ENCODE results near the gene LDLRAD3.
"Not testable (repeated sequence)": the region's sequence is repeated elsewhere in the genome, so short reads cannot be mapped to it uniquely, and the experiment has no call there.

LDLRAD3 gene

GRCh38 chr11:35990816-35991215, 47.0 kb downstream of the LDLRAD3 start:
- no peak for DNase-seq (ENCODE audit: extremely low read depth in 1 of 2, low read depth in 1 of 2)

GRCh38 chr11:35992548-35992947, 48.7 kb downstream of the LDLRAD3 start:
- no peak for DNase-seq (ENCODE audit: extremely low read depth in 1 of 2, low read depth in 1 of 2)

- no peak for DNase-seq (ENCODE audit: extremely low read depth in 1 of 2, low read depth in 1 of 2)
Measured at GRCh38 chr11:35994421-35994820, 50.6 kb downstream of the LDLRAD3 start.

- no peak for DNase-seq (ENCODE audit: extremely low read depth in 1 of 2, low read depth in 1 of 2)
Measured at GRCh38 chr11:35995681-35996271, 51.9 kb downstream of the LDLRAD3 start.

- no peak for DNase-seq (ENCODE audit: extremely low read depth in 1 of 2, low read depth in 1 of 2)
Measured at GRCh38 chr11:35997902-35998520, 54.1 kb downstream of the LDLRAD3 start.

- no peak for DNase-seq (ENCODE audit: extremely low read depth in 1 of 2, low read depth in 1 of 2)
Measured at GRCh38 chr11:35998634-35999033, 54.8 kb downstream of the LDLRAD3 start.

GRCh38 chr11:36000616-36001190, 56.8 kb downstream of the LDLRAD3 start:
- DNase-seq (ENCODE audit: extremely low read depth in 1 of 2, low read depth in 1 of 2) = no peak

GRCh38 chr11:36002196-36002595, 58.3 kb downstream of the LDLRAD3 start:
- DNase-seq (ENCODE audit: extremely low read depth in 1 of 2, low read depth in 1 of 2) = no peak

GRCh38 chr11:36002796-36003195, 58.9 kb downstream of the LDLRAD3 start:
- no peak for DNase-seq (ENCODE audit: extremely low read depth in 1 of 2, low read depth in 1 of 2)

GRCh38 chr11:36006556-36006955, 62.7 kb downstream of the LDLRAD3 start:
- no peak for DNase-seq (ENCODE audit: extremely low read depth in 1 of 2, low read depth in 1 of 2)

- DNase-seq (ENCODE audit: extremely low read depth in 1 of 2, low read depth in 1 of 2) = no peak
Measured at GRCh38 chr11:36007127-36007655, 63.3 kb downstream of the LDLRAD3 start.

GRCh38 chr11:36008584-36008983, 64.7 kb downstream of the LDLRAD3 start:
- DNase-seq (ENCODE audit: extremely low read depth in 1 of 2, low read depth in 1 of 2) = no peak

GRCh38 chr11:36009473-36009872, 65.6 kb downstream of the LDLRAD3 start:
- no peak for DNase-seq (ENCODE audit: extremely low read depth in 1 of 2, low read depth in 1 of 2)

- DNase-seq (ENCODE audit: extremely low read depth in 1 of 2, low read depth in 1 of 2) = no peak
Measured at GRCh38 chr11:36010010-36010740, 66.3 kb downstream of the LDLRAD3 start.

- DNase-seq (ENCODE audit: extremely low read depth in 1 of 2, low read depth in 1 of 2) = no peak
Measured at GRCh38 chr11:36011574-36011973, 67.7 kb downstream of the LDLRAD3 start.

- no peak for DNase-seq (ENCODE audit: extremely low read depth in 1 of 2, low read depth in 1 of 2)
Measured at GRCh38 chr11:36012455-36012854, 68.6 kb downstream of the LDLRAD3 start.

GRCh38 chr11:36012979-36013378, 69.1 kb downstream of the LDLRAD3 start:
- no peak for DNase-seq (ENCODE audit: extremely low read depth in 1 of 2, low read depth in 1 of 2)

GRCh38 chr11:36013446-36013845, 69.6 kb downstream of the LDLRAD3 start:
- not testable (repeated sequence) for DNase-seq (ENCODE audit: extremely low read depth in 1 of 2, low read depth in 1 of 2)

GRCh38 chr11:36013950-36014897, 70.4 kb downstream of the LDLRAD3 start:
- DNase-seq (ENCODE audit: extremely low read depth in 1 of 2, low read depth in 1 of 2) = no peak

- no peak for DNase-seq (ENCODE audit: extremely low read depth in 1 of 2, low read depth in 1 of 2)
Measured at GRCh38 chr11:36014898-36015665, 71.2 kb downstream of the LDLRAD3 start.
